ENCODE data around the gene TLE1.

The TLE1 gene

GRCh38 chr9:81558091-81558830, 131.1 kb downstream of the TLE1 start:
- TF ChIP-seq, protein P1, sequence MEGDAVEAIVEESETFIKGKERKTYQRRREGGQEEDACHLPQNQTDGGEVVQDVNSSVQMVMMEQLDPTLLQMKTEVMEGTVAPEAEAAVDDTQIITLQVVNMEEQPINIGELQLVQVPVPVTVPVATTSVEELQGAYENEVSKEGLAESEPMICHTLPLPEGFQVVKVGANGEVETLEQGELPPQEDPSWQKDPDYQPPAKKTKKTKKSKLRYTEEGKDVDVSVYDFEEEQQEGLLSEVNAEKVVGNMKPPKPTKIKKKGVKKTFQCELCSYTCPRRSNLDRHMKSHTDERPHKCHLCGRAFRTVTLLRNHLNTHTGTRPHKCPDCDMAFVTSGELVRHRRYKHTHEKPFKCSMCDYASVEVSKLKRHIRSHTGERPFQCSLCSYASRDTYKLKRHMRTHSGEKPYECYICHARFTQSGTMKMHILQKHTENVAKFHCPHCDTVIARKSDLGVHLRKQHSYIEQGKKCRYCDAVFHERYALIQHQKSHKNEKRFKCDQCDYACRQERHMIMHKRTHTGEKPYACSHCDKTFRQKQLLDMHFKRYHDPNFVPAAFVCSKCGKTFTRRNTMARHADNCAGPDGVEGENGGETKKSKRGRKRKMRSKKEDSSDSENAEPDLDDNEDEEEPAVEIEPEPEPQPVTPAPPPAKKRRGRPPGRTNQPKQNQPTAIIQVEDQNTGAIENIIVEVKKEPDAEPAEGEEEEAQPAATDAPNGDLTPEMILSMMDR (conservative IDR thresholded peaks at IDR 0.05; ENCODE audit: low read depth, low read length) = no peak
- no peak overlapping the region for H3K4me3 ChIP-seq (ENCODE audit: low read depth, low read length)
- DNase-seq (ENCODE audit: low read depth) = peak; percentile 79

GRCh38 chr9:81557452-81558090, 131.8 kb downstream of the TLE1 start:
- TF ChIP-seq, protein P1 (conservative IDR thresholded peaks at IDR 0.05; ENCODE audit: low read depth, low read length) = no peak
- no peak overlapping the region for H3K4me3 ChIP-seq (ENCODE audit: low read depth, low read length)
- no peak for DNase-seq (ENCODE audit: low read depth)

GRCh38 chr9:81556923-81557322, 132.4 kb downstream of the TLE1 start:
- DNase-seq (ENCODE audit: low read depth) = no peak
- no peak overlapping the region for H3K4me3 ChIP-seq (ENCODE audit: low read depth, low read length)
- TF ChIP-seq, protein P1 (conservative IDR thresholded peaks at IDR 0.05; ENCODE audit: low read depth, low read length) = no peak

DNA sequence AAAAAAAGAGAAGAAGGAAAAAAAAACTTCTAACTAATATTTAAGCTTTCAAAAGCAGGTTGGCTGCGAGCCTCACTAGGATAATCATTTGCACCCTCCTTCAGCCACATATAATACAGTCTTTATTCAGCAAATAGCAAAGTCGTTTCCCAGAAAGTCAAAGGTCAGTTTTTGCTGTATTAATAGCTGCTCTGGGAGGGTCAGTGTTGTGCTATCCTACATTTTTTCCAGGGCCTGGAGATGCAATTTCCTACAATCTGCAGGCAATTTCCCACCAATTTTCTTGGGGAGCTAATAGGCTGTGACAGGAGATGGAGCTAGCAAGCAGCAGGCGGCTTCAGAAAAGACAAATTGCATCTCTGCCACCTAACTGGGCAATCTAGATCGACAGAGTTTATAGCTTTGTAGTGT, 136.8 kb downstream of the TLE1 start:
- TF ChIP-seq, protein P1 (conservative IDR thresholded peaks at IDR 0.05; ENCODE audit: low read depth, low read length) = peak; percentile 20
- no peak overlapping the region for H3K4me3 ChIP-seq (ENCODE audit: low read depth, low read length)
- DNase-seq (ENCODE audit: low read depth) = no peak

GRCh38 chr9:81550207-81550583, 139.2 kb downstream of the TLE1 start:
- H3K4me3 ChIP-seq (ENCODE audit: low read depth, low read length) = no peak overlapping the region
- no peak for DNase-seq (ENCODE audit: low read depth)
- TF ChIP-seq, protein P1 (conservative IDR thresholded peaks at IDR 0.05; ENCODE audit: low read depth, low read length) = no peak

GRCh38 chr9:81549500-81550206, 139.7 kb downstream of the TLE1 start:
- TF ChIP-seq, protein P1 (conservative IDR thresholded peaks at IDR 0.05; ENCODE audit: low read depth, low read length) = no peak
- no peak overlapping the region for H3K4me3 ChIP-seq (ENCODE audit: low read depth, low read length)
- DNase-seq (ENCODE audit: low read depth) = no peak
